WTC11 (cell line): ENCODE data around the gene CAPN15.

Experiments
- ATF3 ChIP-seq: sonication (generic); formaldehyde crosslinking; conservative IDR thresholded peaks from 2 replicates; pipeline ENCODE4 v1.8.1; 2022; ENCODE audit warnings: mild to moderate bottlenecking, missing genetic modification reagents
- CTCF ChIP-seq: fragments of 200-600 bp; IDR thresholded peaks from 2 replicates; pipeline ENCODE4 v1.8.0; 2022; ENCODE audit warnings: antibody characterized with exemption
- E2F4 ChIP-seq: sonication (generic); formaldehyde crosslinking; IDR thresholded peaks from 2 replicates; pipeline ENCODE4 v1.8.1; 2022; ENCODE audit warnings: low read depth, mild to moderate bottlenecking, moderate library complexity, missing genetic modification reagents, borderline replicate concordance
- ELF4 ChIP-seq: sonication (generic); formaldehyde crosslinking; IDR thresholded peaks from 2 replicates; pipeline ENCODE4 v1.8.1; 2022; ENCODE audit warnings: low read depth, mild to moderate bottlenecking, moderate library complexity, missing genetic modification reagents
- FOXJ3 ChIP-seq: sonication (generic); formaldehyde crosslinking; IDR thresholded peaks from 2 replicates; pipeline ENCODE4 v1.9.0; 2021; ENCODE audit warnings: missing genetic modification reagents, mild to moderate bottlenecking, borderline replicate concordance
- NFE2L1 ChIP-seq: sonication (generic); formaldehyde crosslinking; IDR thresholded peaks from 2 replicates; pipeline ENCODE4 v1.8.1; 2023; ENCODE audit warnings: missing genetic modification reagents
- NR3C1 ChIP-seq: sonication (generic); formaldehyde crosslinking; conservative IDR thresholded peaks from 2 replicates; pipeline ENCODE4 v1.8.1; 2023; ENCODE audit warnings: low read depth, mild to moderate bottlenecking, missing genetic modification reagents
- SMAD3 ChIP-seq: sonication (generic); formaldehyde crosslinking; IDR thresholded peaks from 2 replicates; pipeline ENCODE4 v1.8.0; 2022; ENCODE audit warnings: missing genetic modification reagents, mild to moderate bottlenecking, borderline replicate concordance
- TCF7 ChIP-seq: sonication (generic); formaldehyde crosslinking; IDR thresholded peaks from 2 replicates; pipeline ENCODE4 v1.8.0; 2022; ENCODE audit warnings: mild to moderate bottlenecking, low read depth, missing genetic modification reagents, moderate library complexity
- TEAD4 ChIP-seq: sonication (generic); formaldehyde crosslinking; IDR thresholded peaks from 2 replicates; pipeline ENCODE4 v1.8.0; 2022; ENCODE audit warnings: mild to moderate bottlenecking, missing genetic modification reagents
- ZBTB21 ChIP-seq: sonication (generic); formaldehyde crosslinking; IDR thresholded peaks from 2 replicates; pipeline ENCODE4 v1.8.1; 2023; ENCODE audit warnings: mild to moderate bottlenecking, missing genetic modification reagents, borderline replicate concordance
- ZNF219 ChIP-seq: sonication (generic); formaldehyde crosslinking; IDR thresholded peaks from 2 replicates; pipeline ENCODE4 v1.8.0; 2023; ENCODE audit warnings: missing genetic modification reagents, mild to moderate bottlenecking, borderline replicate concordance

- TF ChIP-seq CTCF = no peak
- TF ChIP-seq ELF4 (CRISPR knock-in tag) = no peak
- no peak for TF ChIP-seq NFE2L1 (CRISPR knock-in tag)
- TF ChIP-seq ATF3 (CRISPR knock-in tag) = no peak
- TF ChIP-seq TEAD4 (CRISPR knock-in tag) = no peak
- no peak for TF ChIP-seq ZBTB21 (CRISPR knock-in tag)
- no peak for TF ChIP-seq NR3C1
- TF ChIP-seq ZNF219 (CRISPR knock-in tag) = no peak
- TF ChIP-seq E2F4 (CRISPR knock-in tag) = no peak
- no peak for TF ChIP-seq TCF7 (CRISPR knock-in tag)
- TF ChIP-seq SMAD3 = no peak
- no peak for TF ChIP-seq FOXJ3 (CRISPR knock-in tag)
Observed at GRCh38 chr16:515175-515938, 12.2 kb upstream of the CAPN15 start.
